Stomach (tissue), 9 donors: ENCODE data around the gene DUSP6. TPM values are rescaled to one million over a fixed set of nuclear protein-coding genes. Genes with fewer than 3 reads are reported as not detected.

Experiments
- DNase-seq, 2 donors: peaks; one replicate each; pipeline versions ENCODE4 v3.0.0 to v3.0.0-alpha.2; 2013 to 2019
- H3K27ac ChIP-seq, 5 donors: fragments of 200-600 bp in 4 of 5; sonication (generic) in 4 of 5; one replicate each; pipeline ENCODE4 v1.5.1; 2013 to 2019; ENCODE audit warnings: mild to moderate bottlenecking in 1 of 5, moderate library complexity in 1 of 5
- H3K27me3 ChIP-seq, 3 donors: fragments of 200-600 bp; sonication (generic); one replicate each; pipeline ENCODE4 v1.5.1; 2017 to 2019; ENCODE audit warnings: mixed run types in 1 of 3
- H3K36me3 ChIP-seq, 4 donors: fragments of 200-600 bp; sonication (generic); 1 replicate in 3 of 4; 2 replicates in 1 of 4; pipeline ENCODE4 v1.5.1; 2016 to 2019
- H3K4me1 ChIP-seq, 4 donors: fragments of 200-600 bp; sonication (generic); one replicate each; pipeline ENCODE4 v1.5.1; 2016 to 2019
- H3K4me3 ChIP-seq, 4 donors: fragments of 200-600 bp; sonication (generic) in 3 of 4; one replicate each; pipeline ENCODE4 v1.5.1; 2016 to 2019; ENCODE audit warnings: mild to moderate bottlenecking in 1 of 4
- H3K9me3 ChIP-seq, 4 donors: fragments of 200-600 bp; sonication (generic); one replicate each; pipeline ENCODE4 v1.5.1; 2016 to 2019
- EP300 ChIP-seq: sonication (generic); formaldehyde crosslinking; IDR thresholded peaks from one replicate; pipeline ENCODE4 v1.6.1; 2017; ENCODE audit warnings: antibody characterized with exemption
- POLR2A ChIP-seq, 4 donors: fragments of 450-650 bp; IDR thresholded peaks; one replicate each; pipeline ENCODE4 v1.6.1; 2016; ENCODE audit warnings: antibody characterized with exemption in 4 of 4, control low read depth in 2 of 4, mild to moderate bottlenecking in 1 of 4, moderate library complexity in 1 of 4
- POLR2AphosphoS5 ChIP-seq, 3 donors: sonication (generic); formaldehyde crosslinking; IDR thresholded peaks; one replicate each; pipeline ENCODE4 v1.6.1; 2016; ENCODE audit warnings: antibody characterized with exemption in 3 of 3
- WGBS, 5 donors: extraction: QIAGEN DNeasy Blood & Tissue Kit in 3 of 5; methylation state at CpG; one replicate each; pipeline versions ENCODE4 v1.1.5 to v1.1.7; 2013 to 2018; 5-methylcytosine and 5-hydroxymethylcytosine counted together
- intact Hi-C: fragments of 100-400 bp; cut with DNase I; formaldehyde crosslinking; loops from one replicate; pipeline ENCODE4 v1.15.1; 2023; ENCODE audit warnings: low total_unique reads
- polyA plus RNA-seq, 3 donors: library from polyadenylated mRNA; stranded (reverse); fragments of 200-250 nt; gene quantifications; one replicate each; pipeline ENCODE4 v1.2.3, GENCODE V29; 2013
- small RNA-seq, 4 donors: library from RNA; depleted of rRNA; stranded (forward); fragments of <200 nt; gene quantifications; one replicate each; pipeline ENCODE3, GENCODE V24; 2016
- total RNA-seq, 5 donors: library from RNA; depleted of rRNA; stranded (reverse); fragments of >200 nt; gene quantifications; one replicate each; pipeline versions ENCODE4 v1.1.0 to v1.2.3, GENCODE V29; 2014 to 2016
- TF ChIP-seq, protein P1 (sequence below), 7 experiments: fragments of 450-650 bp in 4 of 7; fragments of 200-600 bp in 3 of 7; sonication (generic) in 3 of 7; IDR thresholded peaks; one replicate each; pipeline ENCODE4 v1.5.1; 2016 to 2019; ENCODE audit warnings: antibody characterized with exemption in 7 of 7, control low read depth in 2 of 7, mild to moderate bottlenecking in 1 of 7
- donor health status: healthy with polysubstance abuse.
- donor health status: Bipolar disorder and iron deficiency.
- donor health status: healthy.

DUSP6 gene
- total and polyA plus RNA-seq, 8 donors: 11.3 to 105 (median 27.6) TPM

GRCh38 chr12:89299931-89300330, 52.4 kb downstream of the DUSP6 start:
- intact Hi-C loops: no loop called here
- WGBS, 5 donors: 33 to 86% (median 69%) methylated on average over 2 of the region's 2 CpGs
- H3K27ac ChIP-seq: no peak overlapping the region

GRCh38 chr12:89299417-89299816, 52.9 kb downstream of the DUSP6 start:
- Histone ChIP-seq H3K9me3 (no peaks in the 10 kb centered on the region), H3K27me3 (no peaks in the 10 kb centered on the region), H3K4me1 (peaks cover 0 to under 1% (median 0%) of the 10 kb centered on the region in 4 donors), H3K36me3 (no peaks in the 10 kb centered on the region), H3K27ac (no peak overlapping the region), H3K4me3 (no peak overlapping the region)
- no peak for DNase-seq
- intact Hi-C loops: no loop called here
- TF ChIP-seq POLR2AphosphoS5 (IDR thresholded peaks at IDR 0.05): no peak
- TF ChIP-seq EP300: no peak
- TF ChIP-seq, protein P1, sequence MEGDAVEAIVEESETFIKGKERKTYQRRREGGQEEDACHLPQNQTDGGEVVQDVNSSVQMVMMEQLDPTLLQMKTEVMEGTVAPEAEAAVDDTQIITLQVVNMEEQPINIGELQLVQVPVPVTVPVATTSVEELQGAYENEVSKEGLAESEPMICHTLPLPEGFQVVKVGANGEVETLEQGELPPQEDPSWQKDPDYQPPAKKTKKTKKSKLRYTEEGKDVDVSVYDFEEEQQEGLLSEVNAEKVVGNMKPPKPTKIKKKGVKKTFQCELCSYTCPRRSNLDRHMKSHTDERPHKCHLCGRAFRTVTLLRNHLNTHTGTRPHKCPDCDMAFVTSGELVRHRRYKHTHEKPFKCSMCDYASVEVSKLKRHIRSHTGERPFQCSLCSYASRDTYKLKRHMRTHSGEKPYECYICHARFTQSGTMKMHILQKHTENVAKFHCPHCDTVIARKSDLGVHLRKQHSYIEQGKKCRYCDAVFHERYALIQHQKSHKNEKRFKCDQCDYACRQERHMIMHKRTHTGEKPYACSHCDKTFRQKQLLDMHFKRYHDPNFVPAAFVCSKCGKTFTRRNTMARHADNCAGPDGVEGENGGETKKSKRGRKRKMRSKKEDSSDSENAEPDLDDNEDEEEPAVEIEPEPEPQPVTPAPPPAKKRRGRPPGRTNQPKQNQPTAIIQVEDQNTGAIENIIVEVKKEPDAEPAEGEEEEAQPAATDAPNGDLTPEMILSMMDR (IDR thresholded peaks at IDR 0.05): no peak
- no peak for TF ChIP-seq POLR2A (IDR thresholded peaks at IDR 0.05)

More at GRCh38 chr12:89299931-89300330, 52.4 kb downstream of the DUSP6 start:
- H3K27me3 ChIP-seq: no peaks in the 10 kb centered on the region
- H3K4me3 ChIP-seq: no peak overlapping the region
- DNase-seq: no peak
- no peaks in the 10 kb centered on the region for H3K9me3 ChIP-seq
- H3K36me3 ChIP-seq: no peaks in the 10 kb centered on the region
- TF ChIP-seq POLR2AphosphoS5 (IDR thresholded peaks at IDR 0.05) (no peak), EP300 (no peak), POLR2A (IDR thresholded peaks at IDR 0.05) (no peak)
- TF ChIP-seq, protein P1 (IDR thresholded peaks at IDR 0.05): no peak
- peaks cover 0 to 5% (median 0%) of the 10 kb centered on the region in 4 donors for H3K4me1 ChIP-seq

Small RNA genes within 50 kb of the gene (small RNA-seq; reads per million reads assigned to genes)
- gene MRPS6P4: 0 reads per million in 4 donors

Other genes starting within 250 kb of the DUSP6 start
- 100 to 1,000 TPM in 1 of 5 donors, 10 to 100 TPM in 2, 1 to 10 TPM in 1, under 1 TPM in 1; 0.45 to 111 (median 12.2) TPM for gene GALNT4, start 172.3 kb upstream of the DUSP6 start, total RNA-seq
- 1 to 10 TPM; 2.6 to 6.8 (median 3.1) TPM for gene GALNT4, start 172.3 kb upstream of the DUSP6 start, polyA plus RNA-seq
- 10 to 100 TPM in 4 of 5 donors, 1 to 10 TPM in 1; 1.7 to 68.3 (median 55.8) TPM for gene POC1B, start 173.5 kb upstream of the DUSP6 start, total RNA-seq
- 10 to 100 TPM in 2 of 3 donors, 1 to 10 TPM in 1; 7.1 to 14.4 (median 12.5) TPM for gene POC1B, start 173.5 kb upstream of the DUSP6 start, polyA plus RNA-seq